NCI-H460 (cell line): ENCODE measurements around the gene MS4A8. TPM values are rescaled to one million over a fixed set of nuclear protein-coding genes. Genes with fewer than 3 reads are reported as not detected.

Source experiments
- DNase-seq: peaks from one replicate; pipeline ENCODE4 v3.0.0-alpha.2; 2016; ENCODE audit warnings: low read depth; ENCODE audit errors: extremely low read depth
- total RNA-seq: library from RNA; depleted of rRNA; stranded (reverse); fragments of >200 nt; shearing (Covaris generic); gene quantifications from 2 replicates; pipeline ENCODE4 v1.2.3, GENCODE V29; 2014; rRNA removed

Gene MS4A8
- total RNA-seq, 1 experiment from 2014 or later: not detected

DNA sequence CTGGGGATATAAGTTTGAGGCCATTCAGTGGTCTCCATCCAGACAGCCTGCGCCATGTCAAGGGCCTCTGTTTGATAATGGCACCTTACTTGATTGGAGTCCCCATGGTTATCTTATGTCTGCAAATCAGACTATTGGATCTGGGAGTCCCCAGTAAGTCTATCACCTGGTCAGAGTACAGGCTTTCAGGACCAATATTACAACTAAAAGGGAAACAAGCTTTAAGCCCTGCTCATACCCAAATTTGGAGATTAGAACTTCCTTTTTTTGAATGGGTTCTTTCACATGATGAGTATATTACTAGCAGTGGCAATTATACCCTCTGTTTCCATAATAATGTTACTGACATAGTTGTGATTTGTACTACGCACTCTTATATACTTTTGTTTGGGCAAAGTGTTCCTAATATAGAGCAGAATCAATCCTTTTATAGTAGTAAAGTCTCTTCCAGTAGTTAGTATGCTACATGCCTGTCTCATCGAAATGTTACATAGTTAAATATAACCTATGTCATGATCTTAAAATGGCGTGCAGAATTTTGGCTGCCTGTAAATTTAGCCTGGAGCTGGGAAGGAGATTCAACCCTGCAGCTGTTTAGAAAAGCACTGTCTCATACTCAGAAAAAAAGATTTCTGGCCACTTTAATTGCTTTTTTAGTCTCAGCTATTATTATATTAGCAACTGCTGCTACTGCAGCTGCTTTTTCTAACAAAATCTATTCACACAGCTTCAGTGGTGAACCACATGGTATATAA lies 62.2 kb downstream of the MS4A8 start:
- DNase-seq: no peak

DNA sequence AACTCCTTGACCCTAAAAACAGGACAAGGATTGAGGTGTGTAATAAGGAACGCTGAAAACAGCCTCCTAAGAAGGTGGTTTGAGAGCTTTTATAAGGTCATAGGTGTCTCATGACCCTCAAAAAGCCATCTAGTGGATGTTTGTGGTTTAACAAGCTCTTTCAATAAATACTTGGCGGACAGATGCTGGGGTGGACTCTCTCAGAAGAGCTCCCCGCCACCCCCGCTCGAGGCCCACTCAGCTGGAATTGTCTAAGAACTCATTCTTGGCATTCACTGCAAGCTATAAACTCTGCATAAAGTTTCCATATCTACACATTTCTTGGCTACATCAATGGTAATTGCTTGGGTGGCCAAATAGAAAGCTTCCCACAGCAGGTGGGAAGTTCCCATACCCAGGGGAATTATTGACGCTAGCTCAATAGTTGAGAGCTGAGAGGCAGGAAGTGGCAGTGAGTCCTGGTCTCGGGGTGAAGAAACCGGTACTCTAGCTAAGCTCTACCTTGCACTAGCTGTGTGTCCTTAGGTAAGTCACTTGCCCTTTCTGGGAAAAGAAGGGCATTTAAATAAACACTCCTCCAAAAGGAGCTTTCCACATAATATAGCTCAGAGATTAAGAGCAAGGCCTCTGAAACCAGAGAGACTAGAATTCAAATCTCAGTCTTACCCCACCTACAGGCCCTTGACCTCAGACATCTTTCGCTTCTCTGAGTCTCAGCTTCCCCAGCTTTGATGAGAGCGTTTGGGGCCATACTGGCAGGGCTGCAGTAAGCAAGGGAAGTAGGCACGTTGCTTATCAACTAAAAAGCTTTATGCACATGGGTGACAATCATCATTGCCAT lies 63.7 kb downstream of the MS4A8 start:
- peak; percentile 13 for DNase-seq

DNA sequence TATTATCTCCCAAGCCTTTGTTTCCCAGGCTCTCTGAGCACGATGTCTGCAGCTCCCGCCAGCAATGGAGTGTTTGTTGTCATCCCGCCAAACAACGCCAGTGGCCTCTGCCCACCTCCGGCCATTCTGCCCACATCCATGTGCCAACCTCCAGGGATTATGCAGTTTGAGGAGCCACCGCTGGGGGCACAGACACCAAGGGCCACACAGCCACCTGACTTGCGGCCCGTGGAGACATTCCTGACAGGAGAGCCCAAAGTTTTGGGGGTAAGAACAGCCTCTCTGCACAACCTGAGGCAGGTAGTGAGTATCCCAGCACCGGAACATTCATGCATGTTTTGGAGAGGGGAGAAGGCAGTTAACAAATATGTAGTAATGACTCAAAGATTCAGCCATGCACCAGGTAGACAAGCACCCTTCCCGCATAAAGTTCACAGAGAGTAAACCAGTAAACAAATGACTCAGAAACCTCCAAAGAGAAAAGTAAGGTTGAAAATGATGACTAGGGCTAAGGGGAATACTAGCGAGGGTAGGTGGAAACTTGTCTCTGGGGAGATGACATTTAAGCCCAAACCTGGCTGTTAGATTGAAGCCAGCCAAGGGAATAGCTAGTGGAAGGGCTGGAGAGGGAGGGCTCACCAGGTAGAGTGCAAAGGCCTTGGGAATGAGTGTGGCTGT lies 64.4 kb downstream of the MS4A8 start:
- DNase-seq: peak; percentile 7

DNA sequence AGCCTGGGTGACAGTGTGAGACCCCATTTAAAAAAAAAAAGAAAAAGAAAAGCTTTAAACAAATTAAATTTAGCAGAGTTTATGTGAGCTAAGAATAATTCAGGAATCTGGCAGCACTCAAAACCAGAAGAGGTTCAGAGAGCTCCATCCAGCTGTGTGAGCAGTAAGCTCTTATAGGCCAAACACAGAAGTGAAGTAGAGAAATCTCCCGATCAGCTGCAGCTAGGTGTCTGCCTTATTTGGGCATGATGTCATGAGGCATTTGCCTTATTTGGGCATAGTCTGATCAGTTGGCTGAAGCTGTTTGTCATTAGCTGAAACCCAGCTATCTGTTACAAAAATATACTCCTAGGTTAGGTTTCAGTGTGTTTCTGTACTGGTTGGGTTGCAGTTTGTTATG lies 65.5 kb downstream of the MS4A8 start:
- DNase-seq: no peak

DNA sequence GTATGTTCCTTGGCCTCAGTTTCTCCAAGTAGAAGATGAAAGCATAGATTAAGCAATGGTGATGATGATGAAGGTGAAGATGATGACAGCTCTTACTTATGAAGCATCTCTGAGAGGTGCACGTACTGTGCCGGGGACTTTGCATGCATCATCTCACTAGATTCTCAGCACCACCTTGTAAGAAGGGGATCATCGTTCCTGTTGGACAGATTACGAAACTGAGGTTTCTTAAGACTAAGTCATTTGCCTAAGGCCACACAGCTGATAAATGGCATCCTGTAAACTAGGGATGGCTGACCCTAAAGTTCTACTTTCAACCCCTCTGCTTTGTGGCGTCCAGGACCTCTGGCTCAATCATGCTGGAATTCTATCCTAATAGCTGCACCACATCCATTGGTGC lies 65.9 kb downstream of the MS4A8 start:
- DNase-seq: no peak

Other genes with a start within 250 kb of the MS4A8 start
- gene MS4A1, start 243.8 kb upstream of the MS4A8 start, total RNA-seq: not detected in 2 replicates
- gene MS4A12, start 206.8 kb upstream of the MS4A8 start, total RNA-seq: not detected in 2 replicates
- gene MS4A13, start 184.2 kb upstream of the MS4A8 start, total RNA-seq: not detected in 2 replicates
- not detected in 2 replicates for gene MS4A18, start 25.1 kb downstream of the MS4A8 start, total RNA-seq
- not detected in 2 replicates for gene MS4A15, start 57.3 kb downstream of the MS4A8 start, total RNA-seq
- gene MS4A10, start 85.7 kb downstream of the MS4A8 start, total RNA-seq: not detected in 2 replicates
- gene CCDC86, start 142.5 kb downstream of the MS4A8 start, total RNA-seq: 13.5 and 15.0 TPM in 2 replicates
- not detected in 2 replicates for gene PTGDR2, start 156.3 kb downstream of the MS4A8 start, total RNA-seq
- not detected in 2 replicates for gene ZP1, start 167.9 kb downstream of the MS4A8 start, total RNA-seq
- 48.8 and 49.5 TPM in 2 replicates for gene PRPF19, start 207.0 kb downstream of the MS4A8 start, total RNA-seq
- gene TMEM109, start 214.5 kb downstream of the MS4A8 start, total RNA-seq: 27.2 and 38.1 TPM in 2 replicates
- gene TMEM132A, start 224.8 kb downstream of the MS4A8 start, total RNA-seq: 20.9 and 22.0 TPM in 2 replicates